HEK293T (cell line): Measurements from ENCODE around the gene PRSS23.

Source experiments
- ELF4 ChIP-seq: fragments of 450-650 bp; IDR thresholded peaks from 2 replicates; pipeline ENCODE4 v1.6.1; 2017; ENCODE audit warnings: antibody characterized with exemption
- FOXK2 ChIP-seq: fragments of 450-650 bp; IDR thresholded peaks from 2 replicates; pipeline ENCODE4 v1.6.1; 2016; ENCODE audit warnings: mild to moderate bottlenecking
- FOXM1 ChIP-seq: fragments of 450-650 bp; IDR thresholded peaks from 2 replicates; pipeline ENCODE4 v1.6.1; 2017; ENCODE audit warnings: mild to moderate bottlenecking, borderline replicate concordance
- HDGF ChIP-seq: fragments of 450-650 bp; IDR thresholded peaks from 2 replicates; pipeline ENCODE4 v1.6.1; 2017; ENCODE audit warnings: antibody characterized with exemption, borderline replicate concordance
- L3MBTL2 ChIP-seq: fragments of 450-650 bp; conservative IDR thresholded peaks from 2 replicates; pipeline ENCODE4 v1.6.1; 2016; ENCODE audit warnings: mild to moderate bottlenecking
- LEF1 ChIP-seq: fragments of 450-650 bp; IDR thresholded peaks from 2 replicates; pipeline ENCODE4 v1.6.1; 2017; ENCODE audit warnings: mild to moderate bottlenecking, borderline replicate concordance
- SP1 ChIP-seq: fragments of 450-650 bp; IDR thresholded peaks from 2 replicates; pipeline ENCODE4 v1.6.1; 2017
- SUZ12 ChIP-seq: fragments of 450-650 bp; IDR thresholded peaks from 2 replicates; pipeline ENCODE4 v1.6.1; 2016; ENCODE audit warnings: mild to moderate bottlenecking

GRCh38 chr11:86807360-86807759 lies 7.0 kb downstream of the PRSS23 start:
- TF ChIP-seq FOXM1 (no peak), L3MBTL2 (no peak), SP1 (no peak), ELF4 (no peak), LEF1 (no peak), SUZ12 (no peak), FOXK2 (no peak), HDGF (no peak)
